ENCODE results near the gene ZNF701. TPM values are rescaled to one million over a fixed set of nuclear protein-coding genes. Genes with fewer than 3 reads are reported as not detected.
"Not testable (repeated sequence)": the region's sequence is repeated elsewhere in the genome, so short reads cannot be mapped to it uniquely, and the experiment has no call there.

Gene ZNF701
- total RNA-seq, 1 donor from 2014 or later = 17.3 TPM

GRCh38 chr19:52601974-52602366 lies 31.9 kb downstream of the ZNF701 start:
- H3K27me3 Mint-ChIP-seq (ENCODE audit: low read depth); H3K9me3 Mint-ChIP-seq; DNase-seq (ENCODE audit: low read depth, low spot score); H3K27ac Mint-ChIP-seq (ENCODE audit: unreplicated experiment): not testable (repeated sequence)
- peaks cover 25% of the 10 kb centered on the region for H3K4me1 Mint-ChIP-seq
- H3K36me3 Mint-ChIP-seq (ENCODE audit: low read depth) = peaks cover 20% of the 10 kb centered on the region
- H3K4me3 Mint-ChIP-seq = peak overlapping the region; percentile 91
- TF ChIP-seq CTCF (conservative IDR thresholded peaks at IDR 0.05) = peak; percentile 39

GRCh38 chr19:52602941-52603340 lies 32.9 kb downstream of the ZNF701 start:
- H3K9me3 Mint-ChIP-seq = peaks cover 2% of the 10 kb centered on the region
- peak overlapping the region; percentile 91 for H3K4me3 Mint-ChIP-seq
- H3K36me3 Mint-ChIP-seq (ENCODE audit: low read depth) = peaks cover 14% of the 10 kb centered on the region
- no peaks in the 10 kb centered on the region for H3K27me3 Mint-ChIP-seq (ENCODE audit: low read depth)
- no peak for DNase-seq (ENCODE audit: low read depth, low spot score)
- peaks cover 25% of the 10 kb centered on the region for H3K4me1 Mint-ChIP-seq
- no peak overlapping the region for H3K27ac Mint-ChIP-seq (ENCODE audit: unreplicated experiment)
- TF ChIP-seq CTCF (conservative IDR thresholded peaks at IDR 0.05) = no peak

- H3K9me3 Mint-ChIP-seq = peaks cover 4% of the 10 kb centered on the region
- H3K36me3 Mint-ChIP-seq (ENCODE audit: low read depth) = peaks cover 16% of the 10 kb centered on the region
- no peaks in the 10 kb centered on the region for H3K27me3 Mint-ChIP-seq (ENCODE audit: low read depth)
- H3K4me1 Mint-ChIP-seq = peaks cover 25% of the 10 kb centered on the region
- peak overlapping the region; percentile 19 for H3K4me3 Mint-ChIP-seq
- DNase-seq (ENCODE audit: low read depth, low spot score) = no peak
- H3K27ac Mint-ChIP-seq (ENCODE audit: unreplicated experiment) = no peak overlapping the region
- TF ChIP-seq CTCF (conservative IDR thresholded peaks at IDR 0.05) = no peak
These were observed 33.6 kb downstream of the ZNF701 start for GRCh38 chr19:52603558-52604207.

GRCh38 chr19:52613299-52613906 lies 43.3 kb downstream of the ZNF701 start:
- TF ChIP-seq CTCF (conservative IDR thresholded peaks at IDR 0.05) = no peak
- H3K36me3 Mint-ChIP-seq (ENCODE audit: low read depth) = peaks cover 74% of the 10 kb centered on the region
- H3K27me3 Mint-ChIP-seq (ENCODE audit: low read depth) = no peaks in the 10 kb centered on the region

GRCh38 chr19:52621376-52621775 lies 51.3 kb downstream of the ZNF701 start:
- H3K4me1 Mint-ChIP-seq = no peaks in the 10 kb centered on the region
- peaks cover 44% of the 10 kb centered on the region for H3K36me3 Mint-ChIP-seq (ENCODE audit: low read depth)
- TF ChIP-seq CTCF (conservative IDR thresholded peaks at IDR 0.05) = no peak
- no peaks in the 10 kb centered on the region for H3K27me3 Mint-ChIP-seq (ENCODE audit: low read depth)
- H3K9me3 Mint-ChIP-seq = peaks cover 8% of the 10 kb centered on the region
- H3K4me3 Mint-ChIP-seq = no peak overlapping the region
- no peak overlapping the region for H3K27ac Mint-ChIP-seq (ENCODE audit: unreplicated experiment)
- DNase-seq (ENCODE audit: low read depth, low spot score) = no peak

More at GRCh38 chr19:52613299-52613906, 43.3 kb downstream of the ZNF701 start:
- H3K4me3 Mint-ChIP-seq = no peak overlapping the region
- H3K9me3 Mint-ChIP-seq = peaks cover 34% of the 10 kb centered on the region
- no peak overlapping the region for H3K27ac Mint-ChIP-seq (ENCODE audit: unreplicated experiment)
- no peak for DNase-seq (ENCODE audit: low read depth, low spot score)
- no peaks in the 10 kb centered on the region for H3K4me1 Mint-ChIP-seq
